GM12865 (cell line): Measurements from ENCODE around the gene PPME1.
"Not testable (repeated sequence)": the region's sequence is repeated elsewhere in the genome, so short reads cannot be mapped to it uniquely, and the experiment has no call there.

ENCODE experiments used
- DNase-seq: peaks from one replicate; pipeline ENCODE4 v3.0.0; 2010; ENCODE audit warnings: low read depth
- H3K4me3 ChIP-seq: 2 replicates; pipeline ENCODE4 v1.5.1; 2011; ENCODE audit warnings: mild to moderate bottlenecking, low read depth, low read length, control low read depth
- TF ChIP-seq, protein P1 (sequence below): IDR thresholded peaks from 2 replicates; pipeline ENCODE4 v1.5.1; 2011; ENCODE audit warnings: low read length, control low read depth, low read depth, inconsistent platforms; ENCODE audit not compliant: insufficient read depth; ENCODE audit errors: missing control alignments

PPME1 gene, protein sequence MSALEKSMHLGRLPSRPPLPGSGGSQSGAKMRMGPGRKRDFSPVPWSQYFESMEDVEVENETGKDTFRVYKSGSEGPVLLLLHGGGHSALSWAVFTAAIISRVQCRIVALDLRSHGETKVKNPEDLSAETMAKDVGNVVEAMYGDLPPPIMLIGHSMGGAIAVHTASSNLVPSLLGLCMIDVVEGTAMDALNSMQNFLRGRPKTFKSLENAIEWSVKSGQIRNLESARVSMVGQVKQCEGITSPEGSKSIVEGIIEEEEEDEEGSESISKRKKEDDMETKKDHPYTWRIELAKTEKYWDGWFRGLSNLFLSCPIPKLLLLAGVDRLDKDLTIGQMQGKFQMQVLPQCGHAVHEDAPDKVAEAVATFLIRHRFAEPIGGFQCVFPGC

DNA sequence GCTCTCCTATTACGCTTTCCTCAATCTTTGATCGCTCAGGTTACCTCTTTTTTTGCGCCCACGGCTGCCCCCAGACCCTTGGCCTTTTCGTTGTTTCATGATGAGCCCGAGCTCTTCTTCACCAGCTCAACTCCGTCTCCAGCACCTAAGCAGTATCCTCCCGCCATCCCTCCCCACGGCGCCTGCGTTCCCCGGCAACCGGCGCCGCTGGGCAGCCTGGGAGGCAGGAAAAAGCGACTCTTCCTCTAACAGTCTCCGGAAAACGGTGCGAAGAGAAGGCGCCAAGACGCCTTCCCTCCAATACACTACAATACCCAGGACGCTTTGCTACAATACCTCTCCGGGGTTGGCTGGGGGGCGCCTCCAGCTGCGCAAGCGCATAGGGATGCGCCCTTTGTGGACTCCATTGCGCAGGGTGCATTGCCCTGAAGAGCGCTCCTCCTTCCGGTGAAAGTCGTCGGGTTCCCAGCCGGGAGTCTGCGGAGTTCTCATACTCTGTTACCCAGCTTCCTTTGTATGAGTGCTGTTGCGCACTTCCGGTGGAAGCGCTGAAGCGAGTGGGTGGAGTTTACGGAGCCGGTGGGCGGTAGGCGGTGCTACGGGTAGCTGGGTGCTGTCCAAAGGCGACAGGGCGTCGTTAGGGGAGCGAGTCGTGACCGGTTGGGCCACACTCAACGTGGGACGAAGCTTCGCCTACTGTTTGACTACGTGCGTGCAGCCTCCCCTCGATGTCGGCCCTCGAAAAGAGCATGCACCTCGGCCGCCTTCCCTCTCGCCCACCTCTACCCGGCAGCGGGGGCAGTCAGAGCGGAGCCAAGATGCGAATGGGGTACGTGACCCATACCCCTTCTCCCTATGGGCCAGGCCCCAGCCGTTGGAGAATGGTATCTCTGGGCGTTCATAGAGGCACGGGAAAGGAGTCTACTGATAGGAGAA, at the start of gene PPME1, which contains the start of gene C2CD3:
TSS of gene PPME1 (plus strand) at position 596 of the 936 bp plus-strand sequence. CDS start at position 729, 133 bp downstream.
TSS of gene C2CD3 (minus strand) at position 309 of the 936 bp plus-strand sequence. CDS start at position 99, 210 bp downstream.
- DNase-seq: peak; percentile 100
- TF ChIP-seq, protein P1, sequence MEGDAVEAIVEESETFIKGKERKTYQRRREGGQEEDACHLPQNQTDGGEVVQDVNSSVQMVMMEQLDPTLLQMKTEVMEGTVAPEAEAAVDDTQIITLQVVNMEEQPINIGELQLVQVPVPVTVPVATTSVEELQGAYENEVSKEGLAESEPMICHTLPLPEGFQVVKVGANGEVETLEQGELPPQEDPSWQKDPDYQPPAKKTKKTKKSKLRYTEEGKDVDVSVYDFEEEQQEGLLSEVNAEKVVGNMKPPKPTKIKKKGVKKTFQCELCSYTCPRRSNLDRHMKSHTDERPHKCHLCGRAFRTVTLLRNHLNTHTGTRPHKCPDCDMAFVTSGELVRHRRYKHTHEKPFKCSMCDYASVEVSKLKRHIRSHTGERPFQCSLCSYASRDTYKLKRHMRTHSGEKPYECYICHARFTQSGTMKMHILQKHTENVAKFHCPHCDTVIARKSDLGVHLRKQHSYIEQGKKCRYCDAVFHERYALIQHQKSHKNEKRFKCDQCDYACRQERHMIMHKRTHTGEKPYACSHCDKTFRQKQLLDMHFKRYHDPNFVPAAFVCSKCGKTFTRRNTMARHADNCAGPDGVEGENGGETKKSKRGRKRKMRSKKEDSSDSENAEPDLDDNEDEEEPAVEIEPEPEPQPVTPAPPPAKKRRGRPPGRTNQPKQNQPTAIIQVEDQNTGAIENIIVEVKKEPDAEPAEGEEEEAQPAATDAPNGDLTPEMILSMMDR: peak; percentile 16
- peak within 1 kb of the TSS; percentile 97 for H3K4me3 ChIP-seq

DNA sequence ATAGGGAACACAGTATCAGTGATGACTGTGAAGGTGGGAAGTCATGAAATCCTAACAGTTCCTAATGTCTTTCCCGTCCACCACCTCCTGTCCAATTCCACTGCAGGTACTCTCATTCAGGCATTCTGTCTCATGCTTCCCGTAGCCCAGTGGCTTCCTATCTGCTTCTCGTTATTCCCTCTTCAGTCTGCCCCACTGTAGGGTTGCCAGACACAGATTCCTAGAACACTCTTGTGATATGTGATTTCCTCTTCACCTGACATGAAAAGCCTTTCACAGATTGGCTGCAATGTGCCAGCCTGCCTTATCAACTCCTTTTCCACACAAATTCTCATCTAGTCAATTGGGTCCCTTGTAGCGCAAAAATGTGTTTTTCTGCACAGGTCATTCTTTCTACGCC, 49.3 kb upstream of the PPME1 start:
- DNase-seq: no peak
- TF ChIP-seq, protein P1: no peak
- no peak overlapping the region for H3K4me3 ChIP-seq

DNA sequence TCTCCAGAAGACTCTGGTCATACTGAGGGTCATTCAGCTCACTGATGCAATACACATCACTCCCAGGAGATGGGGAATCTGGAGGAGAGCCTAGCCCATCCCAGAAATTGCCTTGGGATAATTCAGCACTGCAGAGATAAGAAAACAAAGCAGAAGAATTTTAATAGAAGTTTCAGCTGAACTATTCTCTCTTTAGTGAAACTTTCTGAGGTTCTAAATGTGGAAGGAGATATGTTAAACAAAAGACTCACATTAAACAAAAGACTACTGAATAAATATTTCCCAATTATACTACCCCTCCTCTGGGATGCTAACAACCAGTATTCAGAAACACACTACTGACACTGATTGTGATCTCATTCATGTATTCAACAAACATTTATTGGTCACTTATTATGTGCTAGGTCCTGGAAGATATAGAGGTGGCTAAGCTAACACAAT, 48.1 kb upstream of the PPME1 start:
- no peak overlapping the region for H3K4me3 ChIP-seq
- TF ChIP-seq, protein P1: no peak
- no peak for DNase-seq

DNA sequence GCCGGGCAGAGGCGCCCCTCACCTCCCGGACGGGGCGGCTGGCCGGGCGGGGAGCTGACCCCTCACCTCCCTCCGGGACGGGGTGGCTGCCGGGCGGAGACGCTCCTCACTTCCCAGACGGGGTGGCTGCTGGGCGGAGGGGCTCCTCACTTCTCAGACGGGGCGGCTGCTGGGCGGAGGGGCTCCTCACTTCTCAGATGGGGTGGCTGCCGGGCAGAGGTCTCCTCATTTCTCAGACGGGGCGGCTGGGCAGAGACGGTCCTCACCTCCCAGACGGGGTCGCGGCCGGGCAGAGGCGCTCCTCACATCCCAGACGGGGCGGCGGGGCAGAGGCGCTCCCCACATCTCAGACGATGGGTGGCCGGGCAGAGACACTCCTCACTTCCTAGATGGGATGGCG, 42.0 kb upstream of the PPME1 start:
- DNase-seq, H3K4me3 ChIP-seq: not testable (repeated sequence)

DNA sequence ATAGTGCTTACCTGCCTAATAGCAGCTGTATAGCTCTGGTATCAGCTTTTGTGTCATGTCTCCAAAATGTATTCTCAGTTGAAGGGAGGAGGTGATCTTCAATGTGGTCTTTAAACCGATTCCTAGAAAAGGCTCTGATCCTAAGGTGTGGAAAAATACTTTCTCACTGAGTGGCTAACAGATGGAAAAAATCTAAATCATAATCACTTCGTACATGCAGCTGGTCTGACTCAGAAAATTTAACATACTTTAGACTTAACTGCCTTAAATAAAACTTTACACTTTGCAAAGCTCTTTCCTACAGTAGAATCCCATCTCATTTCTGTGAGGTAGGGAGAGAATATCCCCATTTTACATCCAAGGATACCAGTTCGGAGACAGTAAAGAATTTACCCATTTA, 38.3 kb upstream of the PPME1 start:
- no peak overlapping the region for H3K4me3 ChIP-seq
- TF ChIP-seq, protein P1: no peak
- no peak for DNase-seq

DNA sequence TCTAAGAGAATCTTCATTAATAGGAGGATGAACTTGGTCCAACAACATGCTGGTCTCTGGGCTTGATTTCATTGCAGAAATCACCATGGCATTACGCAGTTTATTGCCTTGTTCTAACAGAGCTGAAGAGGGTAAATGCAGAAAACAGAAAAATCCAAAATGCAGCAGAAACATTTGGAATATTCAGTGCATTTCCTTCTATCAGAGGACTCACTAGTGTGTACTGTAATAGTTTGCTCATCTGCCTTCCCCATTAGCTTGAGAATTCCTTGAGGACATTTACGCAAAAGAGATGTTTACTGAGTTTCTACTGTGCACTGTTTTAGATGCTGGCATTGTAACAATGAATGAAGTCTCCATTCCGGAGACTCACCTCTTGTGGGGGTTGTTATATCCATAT, 37.7 kb upstream of the PPME1 start:
- DNase-seq: no peak

More for the DNA sequence above, 37.7 kb upstream of the PPME1 start:
- TF ChIP-seq, protein P1: no peak
- H3K4me3 ChIP-seq: no peak overlapping the region
